GM10266 (cell line): Measurements from ENCODE around the gene ARHGDIB.

ENCODE experiments used
- DNase-seq: peaks from one replicate; pipeline ENCODE4 v3.0.0; 2012; ENCODE audit errors: extremely low spot score
- CTCF ChIP-seq: IDR thresholded peaks from 2 replicates; pipeline ENCODE4 v1.5.1; 2012; ENCODE audit warnings: mild to moderate bottlenecking, low read depth; ENCODE audit not compliant: control insufficient read depth, insufficient read depth; ENCODE audit errors: missing control alignments

The ARHGDIB gene

GRCh38 chr12:14946162-14946561 is 15.2 kb downstream of the ARHGDIB start:
- TF ChIP-seq CTCF, result no peak
- no peak for DNase-seq

GRCh38 chr12:14942196-14942931 is 19.0 kb downstream of the ARHGDIB start:
- TF ChIP-seq CTCF, result no peak
- no peak for DNase-seq

GRCh38 chr12:14941369-14941768 is 20.0 kb downstream of the ARHGDIB start:
- DNase-seq, result no peak
- TF ChIP-seq CTCF, result no peak

- no peak for TF ChIP-seq CTCF
- no peak for DNase-seq
Measured at GRCh38 chr12:14938301-14938700, 23.1 kb downstream of the ARHGDIB start, which contains the start of gene ERP27. Gene ERP27 (minus strand): TSS chr12:14938537. CDS start chr12:14938508, 29 bp downstream.

GRCh38 chr12:14937689-14938088 is 23.7 kb downstream of the ARHGDIB start:
- peak; percentile 28 for TF ChIP-seq CTCF
- no peak for DNase-seq

- DNase-seq, result no peak
- no peak for TF ChIP-seq CTCF
Measured at GRCh38 chr12:14937014-14937413, 24.4 kb downstream of the ARHGDIB start.

- TF ChIP-seq CTCF, result peak; percentile 33
- DNase-seq, result no peak
Measured at GRCh38 chr12:14936224-14936861, 25.1 kb downstream of the ARHGDIB start.
